Lung (tissue), 12 donors: ENCODE results near the gene TTC34. TPM values are rescaled to one million over a fixed set of nuclear protein-coding genes. Genes with fewer than 3 reads are reported as not detected.
"Not testable (repeated sequence)": the region's sequence is repeated elsewhere in the genome, so short reads cannot be mapped to it uniquely, and the experiment has no call there.

Experiments
- ATAC-seq: fragments of 200-7000 bp; cut with Tn5 transposase; one replicate; pipeline ENCODE4 v1.9.1; 2020; ENCODE audit warnings: moderate number of reproducible peaks; ENCODE audit not compliant: insufficient read depth, low FRiP score
- DNase-seq, 3 donors: peaks; one replicate each; pipeline ENCODE4 v3.0.0-alpha.2; 2013 to 2017
- H3K27ac ChIP-seq, 2 donors: one replicate each; pipeline ENCODE4 v1.5.1; 2013; ENCODE audit warnings: mild to moderate bottlenecking in 2 of 2, moderate library complexity in 2 of 2, control low read depth in 1 of 2, inconsistent platforms in 1 of 2, low read depth in 1 of 2, low read length in 1 of 2
- H3K27me3 ChIP-seq, 3 donors: one replicate each; pipeline ENCODE4 v1.5.1; 2013; ENCODE audit warnings: low read length in 2 of 3; ENCODE audit not compliant: control insufficient read depth in 3 of 3, insufficient read depth in 3 of 3
- H3K36me3 ChIP-seq, 4 donors: one replicate each; pipeline ENCODE4 v1.5.1; 2013; ENCODE audit warnings: low read length in 4 of 4, mild to moderate bottlenecking in 1 of 4, moderate library complexity in 1 of 4; ENCODE audit not compliant: control insufficient read depth in 4 of 4, insufficient read depth in 4 of 4
- H3K4me1 ChIP-seq, 5 donors: one replicate each; pipeline ENCODE4 v1.5.1; 2013; ENCODE audit warnings: low read length in 5 of 5, mild to moderate bottlenecking in 2 of 5, moderate library complexity in 1 of 5; ENCODE audit not compliant: control insufficient read depth in 5 of 5, insufficient read depth in 5 of 5
- H3K4me3 ChIP-seq: one replicate; pipeline ENCODE4 v1.5.1; 2013; ENCODE audit warnings: mild to moderate bottlenecking, control low read depth, moderate library complexity
- H3K9ac ChIP-seq, 2 donors: one replicate each; pipeline ENCODE4 v1.5.1; 2013; ENCODE audit warnings: low read length in 2 of 2, control low read depth in 1 of 2; ENCODE audit not compliant: insufficient read depth in 1 of 2
- H3K9me3 ChIP-seq, 4 donors: one replicate each; pipeline ENCODE4 v1.5.1; 2013; ENCODE audit warnings: low read length in 3 of 4, mild to moderate bottlenecking in 1 of 4, moderate library complexity in 1 of 4; ENCODE audit not compliant: control insufficient read depth in 4 of 4, insufficient read depth in 3 of 4
- CTCF ChIP-seq: IDR thresholded peaks from 2 replicates; pipeline ENCODE4 v1.5.1; 2012; ENCODE audit warnings: mild to moderate bottlenecking; ENCODE audit errors: control extremely low read depth, extremely low read depth
- WGBS, 2 donors: extraction: QIAGEN DNeasy Blood & Tissue Kit; methylation state at CpG; one replicate each; pipeline ENCODE4 v1.1.7; 2013; 5-methylcytosine and 5-hydroxymethylcytosine counted together
- polyA plus RNA-seq, 2 donors: library from polyadenylated mRNA; stranded (reverse); fragments of 200-250 nt; gene quantifications; one replicate each; pipeline ENCODE4 v1.2.1, GENCODE V29; 2013
- total RNA-seq, 2 donors: library from RNA; depleted of rRNA in 1 of 2; stranded (reverse); fragments of >200 nt in 1 of 2; gene quantifications; one replicate each; pipeline ENCODE4 v1.2.1, GENCODE V29; 2014 to 2021
- donor health status: control.
- donor health status: control.
- donor health status: Bipolar disorder and iron deficiency.
- donor health status: healthy.
- donor health status: DM: yes; HTN: yes; CAD: no.

Gene TTC34
- total and polyA plus RNA-seq, 4 donors: 0.30 to 3.3 (median 0.75) TPM

GRCh38 chr1:2627746-2628145, 173.7 kb downstream of the TTC34 start:
- DNase-seq: no peak
- Histone ChIP-seq H3K4me3 (no peak overlapping the region), H3K36me3 (no peaks in the 10 kb centered on the region), H3K27me3 (peaks cover 3 to 53% (median 39%) of the 10 kb centered on the region in 3 donors), H3K9ac (no peak overlapping the region), H3K9me3 (peaks cover 0 to 16% (median under 1%) of the 10 kb centered on the region in 4 donors), H3K27ac (no peak overlapping the region), H3K4me1 (peaks cover 0 to 4% (median under 1%) of the 10 kb centered on the region in 5 donors)
- TF ChIP-seq CTCF: no peak
- 32 to 42% methylated on average over 6 of the region's 6 CpGs for WGBS, 2 donors
- no peak for ATAC-seq

GRCh38 chr1:2625748-2626147, 175.7 kb downstream of the TTC34 start:
- not testable (repeated sequence) for H3K27ac ChIP-seq, H3K36me3 ChIP-seq, DNase-seq, ATAC-seq, H3K4me1 ChIP-seq, H3K4me3 ChIP-seq, H3K9ac ChIP-seq
- peaks cover 0 to 14% (median under 1%) of the 10 kb centered on the region in 4 donors for H3K9me3 ChIP-seq
- WGBS, 2 donors: 62 to 72% methylated on average over 7 of the region's 7 CpGs
- H3K27me3 ChIP-seq: peaks cover 3 to 44% (median 37%) of the 10 kb centered on the region in 3 donors

- 88 to 94% methylated on average over 10 of the region's 10 CpGs for WGBS, 2 donors
- no peak overlapping the region for H3K4me3 ChIP-seq
- DNase-seq (no peak), ATAC-seq (no peak)
- peaks cover 3 to 40% (median 33%) of the 10 kb centered on the region in 3 donors for H3K27me3 ChIP-seq
- no peak overlapping the region for H3K9ac ChIP-seq
- H3K27ac ChIP-seq: no peak overlapping the region
- H3K9me3 ChIP-seq: peaks cover 0 to 13% (median under 1%) of the 10 kb centered on the region in 4 donors
- no peak for TF ChIP-seq CTCF
- H3K4me1 ChIP-seq: peaks cover 0 to 4% (median 0%) of the 10 kb centered on the region in 5 donors
- H3K36me3 ChIP-seq: no peaks in the 10 kb centered on the region
These were observed 176.2 kb downstream of the TTC34 start for GRCh38 chr1:2625311-2625710.

- Histone ChIP-seq H3K4me1 (peaks cover 0 to 4% (median 0%) of the 10 kb centered on the region in 5 donors), H3K27me3 (peaks cover 3 to 35% (median 28%) of the 10 kb centered on the region in 3 donors)
- no peak for DNase-seq
These were observed 176.7 kb downstream of the TTC34 start for GRCh38 chr1:2624735-2625300.

More at GRCh38 chr1:2624735-2625300, 176.7 kb downstream of the TTC34 start:
- Histone ChIP-seq H3K9me3 (peaks cover 0 to 9% (median 0%) of the 10 kb centered on the region in 4 donors), H3K9ac (no peak overlapping the region), H3K27ac (no peak overlapping the region), H3K4me3 (no peak overlapping the region), H3K36me3 (no peaks in the 10 kb centered on the region)
- no peak for TF ChIP-seq CTCF
- ATAC-seq: no peak
- WGBS, 2 donors: 80 to 83% methylated on average over 13 of the region's 13 CpGs
